ENCODE data around the gene ASB14.

ASB14 gene

DNA sequence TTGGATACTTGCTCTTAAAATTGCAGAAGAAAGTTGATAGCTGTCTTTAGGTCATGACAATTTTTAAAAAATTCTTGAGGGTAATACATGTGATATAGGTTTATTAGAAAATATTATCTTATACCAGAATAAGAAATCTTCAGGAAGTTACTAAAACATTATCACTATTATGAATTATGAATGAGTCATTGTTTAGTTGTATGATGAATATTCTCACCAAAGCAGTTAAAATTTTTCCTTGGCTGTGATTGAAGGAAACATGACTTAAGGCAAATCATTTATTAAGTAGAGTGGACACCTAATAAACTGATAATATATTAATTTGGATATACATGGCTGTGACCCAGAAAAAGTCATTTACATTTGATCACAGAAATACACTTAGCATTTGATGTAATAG, 34.8 kb downstream of the ASB14 start:
- no peak for DNase-seq

DNA sequence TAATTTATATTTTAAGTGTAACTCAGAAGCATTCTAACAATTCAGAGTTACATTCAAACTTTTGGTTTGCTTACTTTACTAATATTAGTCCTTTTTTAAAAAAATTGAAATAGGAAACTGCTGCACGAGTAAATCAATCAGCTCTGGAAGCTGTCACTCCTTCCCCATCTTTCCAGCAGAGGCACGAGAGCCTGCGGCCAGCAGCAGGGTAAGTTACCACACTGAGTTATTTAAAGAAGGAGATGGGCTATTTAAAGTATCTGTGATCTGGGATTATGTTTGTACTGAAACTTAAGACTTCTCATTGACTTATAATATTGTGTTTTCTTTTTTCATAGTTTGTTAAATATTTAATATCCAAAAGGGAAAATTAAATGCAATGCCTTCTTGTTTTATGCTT, 35.6 kb downstream of the ASB14 start:
- no peak for DNase-seq

DNA sequence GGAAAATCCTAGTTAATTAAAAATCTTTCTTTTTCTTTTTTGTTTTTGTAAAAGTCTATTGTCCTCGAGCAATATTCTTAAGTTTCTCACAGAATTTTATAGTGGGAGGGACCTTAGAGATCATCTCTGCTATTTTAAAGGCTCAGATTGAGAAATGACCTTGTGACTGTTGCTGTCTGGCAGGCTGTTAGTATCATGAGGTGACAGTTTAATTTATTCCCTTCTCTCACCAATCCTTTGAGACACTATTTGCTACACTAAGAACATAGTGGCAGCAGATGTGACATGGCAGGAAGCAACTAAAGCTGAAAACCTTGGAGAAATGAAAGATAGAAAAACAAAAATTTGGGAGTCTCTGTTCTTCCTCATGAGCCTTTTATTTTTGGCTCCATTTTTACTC, 40.1 kb downstream of the ASB14 start:
- no peak for DNase-seq

DNA sequence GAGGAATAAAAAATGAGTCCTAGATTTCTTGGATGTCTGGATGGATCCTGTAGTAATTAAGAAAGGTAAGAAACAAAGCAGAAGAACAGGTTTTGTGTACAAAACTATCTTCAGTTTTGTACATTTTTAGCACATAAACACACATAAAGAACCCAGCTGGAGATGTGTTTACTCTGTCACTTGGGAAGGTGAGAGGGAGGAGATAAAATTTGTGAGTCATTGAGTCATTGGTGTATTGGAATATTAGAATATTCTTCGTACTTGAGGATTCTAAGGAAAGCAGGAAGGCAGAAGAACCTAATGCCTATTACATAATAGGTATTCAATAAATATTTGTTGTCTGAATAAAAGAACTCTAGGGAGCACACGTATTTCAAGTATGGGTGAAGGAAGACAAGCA, 47.5 kb downstream of the ASB14 start:
- no peak for DNase-seq

DNA sequence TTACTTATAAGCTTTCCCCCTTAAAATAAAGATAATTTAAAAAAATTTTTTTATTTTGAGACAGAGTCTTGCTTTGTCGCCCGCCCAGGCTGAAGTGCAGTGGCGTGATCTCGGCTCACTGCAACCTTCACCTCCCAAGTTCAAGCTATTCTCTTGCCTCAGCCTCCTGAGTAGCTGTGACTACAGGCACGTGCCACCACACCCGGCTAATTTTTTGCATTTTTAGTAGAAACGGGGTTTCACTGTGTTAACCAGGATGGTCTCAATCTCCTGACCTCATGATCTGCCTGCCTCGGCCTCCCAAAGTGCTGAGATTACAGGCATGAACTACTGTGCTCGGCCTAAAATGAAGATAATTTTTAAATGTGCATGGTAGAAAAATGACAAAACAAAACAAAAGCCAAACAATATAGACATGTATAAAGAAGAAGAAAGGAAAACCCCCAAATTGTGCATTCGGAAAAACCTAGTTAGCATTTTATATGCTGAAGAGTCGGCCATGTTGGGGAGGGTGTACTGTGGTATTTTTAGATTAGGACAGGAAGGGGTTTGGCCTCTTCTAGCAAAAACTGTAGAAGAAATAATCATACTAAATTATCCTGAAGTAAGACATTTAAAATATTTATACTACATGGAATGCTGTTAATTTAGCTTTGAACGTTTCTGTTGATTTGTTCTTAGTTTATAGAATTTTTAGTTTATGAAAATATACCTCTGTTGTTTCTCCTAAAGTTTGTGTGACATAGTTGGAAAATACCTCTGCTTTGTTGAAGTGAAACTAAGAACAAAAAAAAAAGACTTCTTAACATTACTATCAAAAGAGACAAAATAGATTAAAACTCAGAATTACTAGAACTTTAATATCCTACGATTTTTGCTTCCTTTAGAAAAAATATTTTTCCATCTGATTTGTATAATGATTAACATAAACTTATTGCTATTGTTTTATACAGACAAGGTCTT, 57.6 kb downstream of the ASB14 start:
- no peak for DNase-seq

DNA sequence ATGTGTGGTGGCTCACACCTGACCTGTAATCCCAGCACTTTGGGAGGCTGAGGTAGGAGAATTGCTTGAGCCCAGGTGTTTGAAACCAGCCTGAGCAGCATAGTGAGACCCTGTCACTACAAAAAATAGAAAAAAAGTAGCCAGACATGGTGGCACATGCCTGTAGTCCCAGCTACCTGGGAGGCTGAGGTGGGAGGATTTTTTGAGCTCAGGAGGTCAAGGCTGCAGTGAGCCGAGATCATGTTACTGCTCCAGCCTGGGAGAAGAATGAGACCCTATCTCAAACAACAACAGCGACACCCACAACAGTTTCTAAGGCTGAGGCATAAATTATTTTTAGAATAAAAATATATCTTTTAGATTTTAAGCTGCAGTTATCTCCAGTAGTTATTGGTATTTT, 58.7 kb downstream of the ASB14 start:
- DNase-seq = no peak

DNA sequence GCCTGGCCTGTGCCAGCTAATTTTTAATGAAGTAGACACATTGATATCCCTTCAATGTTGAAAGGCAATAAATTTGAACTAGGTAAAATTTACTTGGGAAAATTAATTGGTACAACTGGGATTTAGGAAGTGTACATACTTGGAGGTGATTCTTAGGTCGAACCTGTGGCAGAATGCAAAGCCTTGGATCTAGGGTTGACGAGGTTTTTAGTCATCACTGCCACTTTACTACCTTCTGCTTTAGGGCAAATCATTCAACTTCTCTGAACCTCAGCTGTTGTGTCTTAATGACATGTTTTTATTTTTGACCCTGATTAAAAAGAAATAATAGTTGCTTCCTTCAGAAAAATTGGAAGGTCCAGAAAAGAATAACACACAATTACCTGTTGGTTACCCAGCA, 62.5 kb downstream of the ASB14 start:
- DNase-seq = no peak

DNA sequence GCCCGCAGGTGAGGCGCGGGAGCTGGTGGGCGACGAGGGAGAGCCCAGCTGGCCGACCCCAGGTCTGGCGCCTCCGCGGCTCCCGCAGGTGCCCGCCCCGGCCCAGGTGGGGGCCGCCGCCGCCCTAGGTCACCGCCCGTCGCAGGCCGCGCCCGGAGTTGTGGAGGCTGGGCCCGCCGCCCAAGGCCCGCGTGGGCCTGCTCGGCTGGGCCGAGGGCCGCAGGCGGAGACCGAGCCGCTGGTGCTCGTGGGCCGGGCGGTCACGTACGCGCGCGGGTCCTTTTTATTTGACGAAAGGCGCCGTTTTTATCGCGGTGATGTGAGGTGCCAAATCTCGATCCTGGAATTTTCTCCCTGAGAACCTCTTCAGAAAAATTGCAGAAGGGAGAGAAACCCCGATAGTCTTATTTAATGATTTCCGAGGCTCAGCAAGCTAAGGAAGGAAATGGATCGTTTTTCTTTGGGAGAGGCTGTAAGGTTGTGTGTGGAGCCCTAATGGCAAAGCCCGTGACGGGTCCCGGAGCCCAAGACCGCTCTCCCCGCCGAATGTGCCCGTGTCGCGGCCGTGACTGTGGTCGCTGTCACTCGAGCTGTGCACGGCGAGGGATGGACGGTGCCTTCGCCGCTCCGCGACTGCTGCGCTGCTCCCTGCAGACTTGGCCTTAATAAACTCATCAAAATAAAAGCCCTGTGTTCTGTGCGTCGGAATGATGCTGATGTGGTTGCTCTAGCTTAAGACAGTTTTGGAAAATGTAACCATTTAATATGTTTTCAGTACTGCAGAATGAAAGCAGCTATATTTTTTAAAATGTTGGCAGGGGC, 64.3 kb downstream of the ASB14 start:
- DNase-seq = peak; percentile 50 to 51

DNA sequence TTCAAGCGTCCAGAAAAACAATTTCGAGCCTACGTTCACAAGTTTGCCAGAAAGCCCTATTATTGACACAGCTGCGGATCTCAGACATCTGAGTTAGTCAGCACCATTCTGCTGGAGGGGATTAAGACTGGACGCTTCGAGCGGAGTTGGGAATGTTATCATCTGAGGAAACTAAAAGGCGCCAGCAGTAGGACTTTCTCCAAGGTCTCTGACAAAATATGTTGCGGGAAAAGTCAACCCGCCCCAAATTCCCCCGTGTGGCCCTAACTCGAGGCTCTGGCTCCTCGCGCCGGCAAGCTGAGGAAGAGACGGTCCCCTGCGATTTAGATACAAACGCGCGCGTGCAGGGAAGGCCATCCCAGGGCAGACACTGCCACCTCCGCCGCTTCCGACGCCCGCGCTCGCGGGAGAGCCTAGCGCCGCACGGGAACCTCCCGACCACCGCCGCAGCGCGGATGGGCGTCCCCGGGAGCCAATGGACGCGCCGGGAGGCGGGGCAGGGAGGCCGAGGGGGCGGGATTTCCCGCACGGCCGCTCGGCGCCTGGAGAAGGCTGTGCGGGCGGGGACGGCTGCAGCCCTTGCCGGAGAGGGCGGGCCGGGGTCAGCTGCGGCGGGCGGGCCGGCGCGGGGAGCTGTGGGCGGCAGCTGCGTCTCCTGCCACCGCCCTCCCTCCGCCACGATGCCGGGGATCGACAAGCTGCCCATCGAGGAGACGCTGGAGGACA, 65.1 kb downstream of the ASB14 start, which contains the start of gene APPL1:
Gene APPL1 (plus strand): TSS at position 526 of the 726 bp plus-strand sequence. CDS start 155 bp downstream, at position 681.
- peak; percentile 79 to 83 for DNase-seq

DNA sequence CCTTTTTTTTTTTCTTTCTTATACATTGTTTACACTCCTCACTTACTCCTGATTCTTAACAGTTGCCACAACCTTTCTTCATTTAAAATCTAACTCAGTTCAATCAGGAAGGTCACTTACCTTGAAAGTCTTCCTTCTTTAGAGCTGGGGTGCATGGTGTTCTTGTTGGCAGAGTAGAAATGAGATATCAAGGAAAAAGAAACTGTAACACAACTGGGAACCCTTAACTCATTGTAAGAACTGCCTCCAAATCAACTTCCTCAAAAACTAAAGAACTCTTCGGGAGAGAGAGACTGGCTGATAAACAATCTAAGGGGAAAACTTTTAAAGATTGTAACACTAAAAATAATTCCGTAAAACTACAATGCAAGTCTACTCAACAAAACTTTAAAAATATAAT, 66.3 kb downstream of the ASB14 start:
- DNase-seq = peak; percentile 61

DNA sequence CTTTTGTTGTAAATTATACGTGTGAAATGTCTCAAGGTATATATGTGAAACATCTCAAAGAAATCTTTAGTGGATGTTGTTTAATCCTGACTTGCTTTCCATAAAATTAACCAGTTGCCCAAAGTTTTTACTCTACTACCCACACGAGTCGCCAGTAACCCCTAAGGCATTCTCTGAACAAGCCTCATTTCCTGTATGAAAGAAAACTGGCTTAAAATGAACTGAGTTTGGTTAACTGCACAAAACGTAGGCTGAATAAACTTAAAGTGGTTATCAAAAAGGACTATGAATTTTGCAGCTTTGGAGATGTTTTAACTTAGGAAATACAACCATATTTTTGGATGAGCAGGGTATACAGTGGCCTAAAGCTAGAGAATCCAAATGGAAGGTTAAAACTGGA, 67.6 kb downstream of the ASB14 start:
- DNase-seq = no peak

DNA sequence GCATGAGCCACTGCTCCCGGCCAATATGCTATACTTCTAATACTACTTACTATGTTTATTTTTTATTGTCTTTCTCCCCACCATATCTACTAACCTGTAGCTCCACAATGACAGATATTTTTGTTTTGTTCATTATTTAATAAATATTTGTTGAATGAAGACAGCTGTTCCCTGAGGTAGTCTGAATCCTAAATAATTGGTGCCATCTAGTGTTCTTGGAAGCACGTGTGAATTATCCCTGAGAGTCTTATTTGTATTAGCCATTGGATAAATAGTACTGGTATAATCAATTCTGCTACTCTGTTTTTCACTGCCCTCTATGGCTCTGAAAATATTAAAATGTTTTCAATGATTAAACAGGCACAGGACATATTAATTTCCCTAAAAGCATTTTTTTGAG, 70.6 kb downstream of the ASB14 start:
- DNase-seq = no peak

Measured in Kasumi-1 (cell line).